Left hindlimb (tissue), 1 donor: Measurements from ENCODE around the gene ABCC10.

Experiments used
- DNase-seq: peaks from one replicate; pipeline ENCODE4 v3.0.0-alpha.2; 2018

Gene ABCC10

DNA sequence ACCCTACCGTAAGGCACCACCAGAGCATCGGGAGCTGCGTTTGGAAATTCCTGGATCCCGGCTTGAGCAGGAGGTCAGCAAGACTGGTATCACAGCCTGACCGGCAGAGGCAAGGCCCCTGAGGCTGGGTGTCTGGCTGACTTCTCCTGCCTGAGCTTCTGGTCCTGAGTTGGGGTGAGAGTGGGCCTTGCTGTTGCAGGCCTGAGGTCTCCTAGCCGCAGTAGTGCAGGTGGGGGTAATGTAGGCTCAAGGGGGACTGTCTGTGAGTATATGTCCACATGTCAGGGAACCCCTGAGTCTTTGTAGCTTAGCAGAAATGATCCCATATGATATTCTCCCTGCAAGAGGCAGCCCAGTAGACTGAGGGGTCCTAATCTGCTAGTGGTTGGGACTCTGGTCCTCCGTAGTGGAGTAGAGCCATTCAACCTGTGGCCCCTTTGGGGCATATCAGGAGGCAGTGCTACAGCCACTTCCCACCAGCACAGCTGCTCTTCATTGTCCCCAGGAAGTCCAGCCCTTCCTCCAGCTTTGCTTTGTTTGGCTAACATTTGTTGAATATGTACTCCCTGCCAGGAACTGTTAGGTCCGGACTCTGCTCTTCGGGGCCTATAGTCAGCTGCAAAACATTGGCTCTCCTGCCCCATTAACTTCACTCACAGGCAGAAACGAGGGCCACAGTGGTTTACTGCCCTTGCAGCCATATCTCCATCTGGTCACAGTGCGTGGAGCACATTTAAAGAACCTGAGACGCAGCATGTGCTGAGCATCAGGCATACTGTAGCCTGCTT is 71.9 kb downstream of the ABCC10 start:
- DNase-seq, result no peak
